Cardiac muscle cell (in vitro differentiated cells and primary cell): ENCODE measurements around the gene FAM20C. TPM values are rescaled to one million over a fixed set of nuclear protein-coding genes. Genes with fewer than 3 reads are reported as not detected.

Source experiments
- DNase-seq, 2 donors: peaks; one replicate each; pipeline versions ENCODE4 v3.0.0 to v3.0.0-alpha.2; 2010 to 2017; ENCODE audit warnings: low read depth in 1 of 2, low spot score in 1 of 2
- H3K27ac ChIP-seq: fragments of 200-600 bp; sonication (generic); 2 replicates; pipeline ENCODE4 v1.5.1; 2016
- H3K27me3 ChIP-seq: fragments of 200-600 bp; sonication (generic); 2 replicates; pipeline ENCODE4 v1.6.0; 2016; ENCODE audit warnings: control low read depth
- H3K36me3 ChIP-seq: fragments of 200-600 bp; sonication (generic); 2 replicates; pipeline ENCODE4 v1.5.1; 2016; ENCODE audit warnings: control low read depth
- H3K4me1 ChIP-seq: fragments of 200-600 bp; sonication (generic); 2 replicates; pipeline ENCODE4 v1.8.1; 2017; ENCODE audit warnings: low read depth, mild to moderate bottlenecking, mixed run types
- H3K4me3 ChIP-seq: fragments of 200-600 bp; sonication (generic); 2 replicates; pipeline ENCODE4 v1.5.1; 2016; ENCODE audit warnings: mild to moderate bottlenecking
- H3K9me3 ChIP-seq: fragments of 200-600 bp; sonication (generic); 2 replicates; pipeline ENCODE4 v1.5.1; 2017; ENCODE audit warnings: low read depth, mild to moderate bottlenecking, control low read depth
- CTCF ChIP-seq: IDR thresholded peaks from 2 replicates; pipeline ENCODE4 v1.5.1; 2012; ENCODE audit warnings: low read depth, mild to moderate bottlenecking, low read length
- polyA plus RNA-seq: library from polyadenylated mRNA; unstranded; fragments of >200 nt; fragmentation: Nextera tagmentation; extraction: Ambion mirVana; gene quantifications from 2 replicates; pipeline ENCODE4 v1.2.1, GENCODE V29; 2016
- total RNA-seq: library from RNA; depleted of rRNA; stranded (reverse); fragments of >200 nt; gene quantifications from 2 replicates; pipeline ENCODE4 v1.2.3, GENCODE V29; 2016

Gene FAM20C
- total and polyA plus RNA-seq, 2 experiments from 2014 or later: 4.9 to 15.7 TPM

GRCh38 chr7:278081-278480 is 85.7 kb downstream of the FAM20C start:
- no peaks in the 10 kb centered on the region for H3K4me1 ChIP-seq

GRCh38 chr7:279821-280220 is 87.5 kb downstream of the FAM20C start:
- peaks cover 14% of the 10 kb centered on the region for H3K27me3 ChIP-seq
- no peaks in the 10 kb centered on the region for H3K36me3 ChIP-seq
- no peaks in the 10 kb centered on the region for H3K9me3 ChIP-seq
- H3K4me1 ChIP-seq: no peaks in the 10 kb centered on the region
- no peak for DNase-seq
- TF ChIP-seq CTCF: no peak
- H3K4me3 ChIP-seq: no peak overlapping the region
- H3K27ac ChIP-seq: no peak overlapping the region

More at GRCh38 chr7:278081-278480, 85.7 kb downstream of the FAM20C start:
- Histone ChIP-seq H3K4me3 (no peak overlapping the region), H3K27me3 (peaks cover 3% of the 10 kb centered on the region), H3K27ac (no peak overlapping the region), H3K36me3 (no peaks in the 10 kb centered on the region), H3K9me3 (no peaks in the 10 kb centered on the region)
- no peak for TF ChIP-seq CTCF
- no peak for DNase-seq

- Histone ChIP-seq H3K27ac (no peak overlapping the region), H3K4me1 (no peaks in the 10 kb centered on the region), H3K27me3 (peaks cover 20% of the 10 kb centered on the region), H3K36me3 (no peaks in the 10 kb centered on the region), H3K9me3 (no peaks in the 10 kb centered on the region), H3K4me3 (no peak overlapping the region)
- TF ChIP-seq CTCF: no peak
- DNase-seq: no peak
Measured at GRCh38 chr7:280461-280860, 88.1 kb downstream of the FAM20C start.

GRCh38 chr7:281637-282036 is 89.3 kb downstream of the FAM20C start:
- Histone ChIP-seq H3K4me3 (no peak overlapping the region), H3K9me3 (no peaks in the 10 kb centered on the region)

GRCh38 chr7:282621-283020 is 90.2 kb downstream of the FAM20C start:
- Histone ChIP-seq H3K9me3 (no peaks in the 10 kb centered on the region), H3K4me3 (no peak overlapping the region), H3K4me1 (no peaks in the 10 kb centered on the region), H3K36me3 (no peaks in the 10 kb centered on the region), H3K27ac (no peak overlapping the region), H3K27me3 (peaks cover 40% of the 10 kb centered on the region)
- DNase-seq: no peak
- no peak for TF ChIP-seq CTCF

More at GRCh38 chr7:281637-282036, 89.3 kb downstream of the FAM20C start:
- TF ChIP-seq CTCF: no peak
- no peaks in the 10 kb centered on the region for H3K4me1 ChIP-seq
- H3K36me3 ChIP-seq: no peaks in the 10 kb centered on the region
- H3K27ac ChIP-seq: no peak overlapping the region
- no peak for DNase-seq
- peaks cover 32% of the 10 kb centered on the region for H3K27me3 ChIP-seq
